IPS DF 6.9 (cell line): ENCODE data around the gene OR6X1.

Source experiments
- DNase-seq: peaks from one replicate; pipeline ENCODE4 v3.0.0-alpha.2; 2013; ENCODE audit warnings: low read depth, low spot score
- H3K27ac ChIP-seq: one replicate; pipeline ENCODE4 v1.5.1; 2013; ENCODE audit warnings: low read length, control low read depth
- H3K27me3 ChIP-seq: 2 replicates; pipeline ENCODE4 v1.6.1; 2013; ENCODE audit warnings: mild to moderate bottlenecking, low read length; ENCODE audit not compliant: control insufficient read depth, insufficient read depth
- H3K36me3 ChIP-seq: 2 replicates; pipeline ENCODE4 v1.6.1; 2013; ENCODE audit warnings: low read length; ENCODE audit not compliant: control insufficient read depth, insufficient read depth
- H3K4me1 ChIP-seq: 2 replicates; pipeline ENCODE4 v1.6.1; 2013; ENCODE audit warnings: low read length; ENCODE audit not compliant: control insufficient read depth, insufficient read depth
- H3K4me3 ChIP-seq: 2 replicates; pipeline ENCODE4 v1.5.1; 2013; ENCODE audit warnings: mild to moderate bottlenecking, low read length
- H3K9me3 ChIP-seq: 2 replicates; pipeline ENCODE4 v1.6.1; 2013; ENCODE audit warnings: low read length, inconsistent platforms; ENCODE audit not compliant: control insufficient read depth, insufficient read depth
- WGBS: extraction: QIAGEN DNeasy Blood & Tissue Kit; methylation state at CpG from one replicate; pipeline ENCODE4 v1.1.7; 2013; ENCODE audit warnings: mixed read lengths, missing lambda C conversion rate; ENCODE audit not compliant: insufficient read length, insufficient coverage; 5-methylcytosine and 5-hydroxymethylcytosine counted together

OR6X1 gene

DNA sequence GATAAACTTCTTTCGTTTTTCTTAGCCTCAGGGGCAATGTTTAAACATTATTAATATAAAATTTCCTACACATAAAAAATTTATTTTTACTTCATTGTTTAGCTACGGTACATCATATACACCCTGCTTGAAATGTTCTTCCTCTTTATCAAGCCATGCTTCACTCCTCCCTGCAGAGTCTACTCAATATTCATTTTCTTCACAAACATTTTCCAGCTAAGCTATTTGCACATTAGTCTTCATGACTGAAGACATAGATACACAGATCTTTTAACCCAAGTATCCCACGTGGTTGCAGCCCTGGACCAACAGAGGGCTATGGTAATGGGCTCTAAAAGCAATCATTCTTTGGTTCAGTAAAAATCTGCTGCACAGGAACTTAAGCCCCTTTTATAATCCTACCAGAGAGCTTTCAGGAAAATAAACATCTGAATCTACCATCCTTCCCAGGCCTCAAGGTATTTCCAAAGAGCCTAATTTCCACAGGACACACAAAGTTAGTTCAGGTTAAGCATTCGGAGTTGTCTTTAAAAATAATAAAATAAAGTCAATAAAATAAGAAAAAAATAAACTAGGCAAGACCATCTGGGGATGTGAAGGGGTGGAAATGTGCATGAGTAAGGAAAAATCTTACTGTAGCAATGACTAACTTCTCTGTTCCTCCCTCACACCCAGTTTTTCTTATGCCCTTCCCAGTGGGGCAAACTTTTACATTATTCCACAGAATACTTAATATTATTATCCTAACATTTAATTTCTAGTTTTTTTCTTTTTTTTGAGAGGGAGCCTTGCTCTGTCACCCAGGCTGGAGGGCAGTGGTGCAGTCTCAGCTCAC is 21.6 kb upstream of the OR6X1 start:
- Histone ChIP-seq H3K27me3 (no peaks in the 10 kb centered on the region), H3K4me1 (peaks cover 2% of the 10 kb centered on the region; the same call in 1 of the 2 replicates), H3K27ac (peak overlapping the region; percentile 88), H3K4me3 (no peak overlapping the region), H3K36me3 (no peaks in the 10 kb centered on the region), H3K9me3 (no peaks in the 10 kb centered on the region)
- no peak for DNase-seq
- WGBS: no CpG with 5 or more reads among the region's 4 CpGs

DNA sequence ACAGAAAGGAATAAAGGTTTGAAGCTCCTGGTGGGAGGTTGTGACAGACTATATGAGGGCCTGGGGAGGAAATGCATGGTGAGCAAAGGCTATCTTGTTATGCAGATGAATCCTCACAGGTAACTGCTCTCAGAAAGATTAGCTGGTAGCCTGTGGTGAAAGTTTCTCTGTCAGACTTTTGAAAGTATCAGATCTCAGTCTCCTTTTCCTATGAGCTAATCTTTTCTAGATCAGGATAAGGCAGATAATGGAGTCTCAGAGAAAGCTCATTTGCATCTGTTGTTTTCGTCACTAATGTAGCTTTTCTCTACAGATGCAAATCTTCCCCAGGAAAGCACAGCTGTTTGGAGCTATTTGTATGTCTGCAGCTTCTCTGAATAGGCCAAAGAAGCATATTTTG is 21.0 kb upstream of the OR6X1 start:
- Histone ChIP-seq H3K27me3 (no peaks in the 10 kb centered on the region), H3K4me3 (no peak overlapping the region), H3K36me3 (no peaks in the 10 kb centered on the region), H3K4me1 (peaks cover 1% of the 10 kb centered on the region; the same call in 1 of the 2 replicates), H3K27ac (peak overlapping the region; percentile 88), H3K9me3 (no peaks in the 10 kb centered on the region)
- peak; percentile 75 for DNase-seq
- no CpG with 5 or more reads among the region's 1 CpG for WGBS

DNA sequence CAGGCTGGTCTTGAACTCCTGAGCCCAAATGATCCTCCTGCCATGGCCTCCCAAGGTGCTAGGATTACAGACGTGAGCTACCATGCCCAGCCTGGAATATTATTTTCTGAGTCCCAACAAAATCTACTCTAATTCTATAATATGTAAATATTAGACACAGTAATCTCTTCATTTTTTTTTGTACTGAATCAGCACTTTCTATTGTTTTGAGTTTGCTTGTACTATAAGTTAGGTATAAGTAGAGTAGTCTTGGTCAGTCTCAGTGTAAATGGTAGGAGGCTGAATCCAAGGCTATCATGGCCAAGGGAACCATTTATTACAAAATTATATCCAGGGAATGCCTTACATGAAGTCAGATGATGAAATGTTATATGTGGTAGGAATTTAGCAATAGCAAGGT is 19.6 kb upstream of the OR6X1 start:
- no peaks in the 10 kb centered on the region for H3K36me3 ChIP-seq
- no peak overlapping the region for H3K4me3 ChIP-seq
- DNase-seq: no peak
- WGBS: no CpG with 5 or more reads among the region's 1 CpG
- no peaks in the 10 kb centered on the region; the same call in 1 of the 2 replicates for H3K9me3 ChIP-seq
- H3K27me3 ChIP-seq: no peaks in the 10 kb centered on the region
- H3K27ac ChIP-seq: peak overlapping the region; percentile 79
- H3K4me1 ChIP-seq: peaks cover 1% of the 10 kb centered on the region; the same call in 1 of the 2 replicates

- Histone ChIP-seq H3K36me3 (0 out of 2 replicates have a peak, but pooled peaks cover 2% of the 10 kb centered on the region), H3K4me1 (peaks cover 1% of the 10 kb centered on the region; the same call in 1 of the 2 replicates), H3K9me3 (no peaks in the 10 kb centered on the region; the same call in 1 of the 2 replicates), H3K27me3 (no peaks in the 10 kb centered on the region), H3K27ac (no peak overlapping the region), H3K4me3 (no peak overlapping the region)
- no CpG with 5 or more reads among the region's 2 CpGs for WGBS
- DNase-seq: no peak
Measured at GRCh38 chr11:123773026-123773425, 18.7 kb upstream of the OR6X1 start.

DNA sequence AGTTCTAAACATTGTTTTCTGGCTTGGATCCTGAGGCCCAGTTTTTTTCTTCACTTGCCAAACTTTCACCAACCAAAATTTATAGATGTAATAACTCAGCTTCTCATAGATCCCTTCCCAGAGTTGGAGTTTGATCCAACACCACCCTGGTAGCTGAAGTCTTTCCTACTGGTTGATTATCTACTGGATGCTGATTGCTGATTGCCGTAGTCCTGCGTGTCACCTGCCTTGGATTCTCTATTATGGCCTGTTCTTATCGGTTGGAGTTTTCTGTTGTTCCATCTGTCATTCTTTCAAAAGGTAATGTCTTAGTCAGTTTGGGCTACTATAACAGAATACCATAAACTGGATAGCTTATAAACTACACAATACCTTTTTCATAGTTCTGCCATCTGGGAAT is 17.3 kb upstream of the OR6X1 start:
- no peak for DNase-seq
- H3K4me3 ChIP-seq: no peak overlapping the region
- H3K27ac ChIP-seq: no peak overlapping the region
- no CpG with 5 or more reads among the region's 3 CpGs for WGBS
- no peaks in the 10 kb centered on the region for H3K27me3 ChIP-seq
- H3K4me1 ChIP-seq: no peaks in the 10 kb centered on the region; the same call in 1 of the 2 replicates
- 0 out of 2 replicates have a peak, but pooled peaks cover 2% of the 10 kb centered on the region for H3K36me3 ChIP-seq
- H3K9me3 ChIP-seq: no peaks in the 10 kb centered on the region; the same call in 1 of the 2 replicates

DNA sequence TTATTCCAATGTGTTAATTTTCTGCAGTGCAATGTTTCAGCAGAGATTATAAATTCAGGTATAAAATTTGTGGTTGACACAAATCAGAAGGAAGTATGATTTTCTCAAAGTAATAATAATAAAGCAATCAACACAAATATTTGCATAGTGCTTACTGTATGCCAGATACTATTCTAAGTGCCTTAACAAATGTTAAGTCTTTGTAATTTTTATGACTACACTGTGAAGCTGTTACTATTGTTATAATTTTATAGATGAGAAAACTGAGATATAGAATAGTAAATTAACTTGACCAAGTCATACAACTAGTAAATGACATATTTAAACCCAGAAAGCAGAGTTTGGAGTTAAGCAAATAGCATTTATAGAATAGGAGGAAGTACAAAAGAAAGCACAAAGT is 16.4 kb upstream of the OR6X1 start:
- Histone ChIP-seq H3K36me3 (0 out of 2 replicates have a peak, but pooled peaks cover 2% of the 10 kb centered on the region), H3K27ac (no peak overlapping the region), H3K4me3 (no peak overlapping the region)

DNA sequence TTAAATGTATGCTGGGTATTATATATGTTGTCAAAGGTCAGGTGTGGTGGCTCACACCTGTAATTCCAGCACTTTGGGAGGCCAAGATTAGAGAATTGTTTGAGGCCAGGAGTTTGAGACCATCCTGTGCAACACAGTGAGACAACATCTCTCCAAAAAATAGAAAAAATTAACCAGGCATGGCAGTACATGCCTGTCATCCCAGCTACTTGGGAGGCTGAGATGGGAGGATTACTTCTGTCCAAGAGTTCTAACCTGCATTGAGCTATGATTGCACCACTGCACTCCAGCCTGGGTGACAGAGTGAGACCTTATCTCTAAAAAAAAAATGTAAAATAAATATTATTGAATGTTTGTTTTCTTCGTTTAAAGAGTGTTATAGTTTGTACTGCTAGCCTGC is 11.3 kb upstream of the OR6X1 start:
- 0 out of 2 replicates have a peak, but pooled peaks cover 2% of the 10 kb centered on the region for H3K36me3 ChIP-seq
- peaks cover 1% of the 10 kb centered on the region; the same call in 1 of the 2 replicates for H3K9me3 ChIP-seq
- H3K4me1 ChIP-seq: no peaks in the 10 kb centered on the region
- H3K27ac ChIP-seq: no peak overlapping the region
- 100% methylated on average over 1 of the region's 1 CpG for WGBS
- no peak overlapping the region for H3K4me3 ChIP-seq
- DNase-seq: no peak
- H3K27me3 ChIP-seq: no peaks in the 10 kb centered on the region

More for the DNA sequence above, 16.4 kb upstream of the OR6X1 start:
- Histone ChIP-seq H3K9me3 (no peaks in the 10 kb centered on the region; the same call in 1 of the 2 replicates), H3K4me1 (no peaks in the 10 kb centered on the region; the same call in 1 of the 2 replicates), H3K27me3 (no peaks in the 10 kb centered on the region)
- DNase-seq: no peak

- 0 out of 2 replicates have a peak, but pooled peaks cover 1% of the 10 kb centered on the region for H3K9me3 ChIP-seq
- H3K27me3 ChIP-seq: no peaks in the 10 kb centered on the region
- no peak for DNase-seq
- H3K27ac ChIP-seq: no peak overlapping the region
- no peak overlapping the region for H3K4me3 ChIP-seq
- H3K4me1 ChIP-seq: no peaks in the 10 kb centered on the region
- H3K36me3 ChIP-seq: no peaks in the 10 kb centered on the region
Measured at GRCh38 chr11:123762422-123762821, 8.1 kb upstream of the OR6X1 start.

- Histone ChIP-seq H3K4me1 (no peaks in the 10 kb centered on the region), H3K4me3 (no peak overlapping the region), H3K36me3 (no peaks in the 10 kb centered on the region), H3K9me3 (0 out of 2 replicates have a peak, but pooled peaks cover 1% of the 10 kb centered on the region), H3K27ac (no peak overlapping the region), H3K27me3 (no peaks in the 10 kb centered on the region)
- no CpG with 5 or more reads among the region's 1 CpG for WGBS
- no peak for DNase-seq
Measured at GRCh38 chr11:123760894-123761293, 6.6 kb upstream of the OR6X1 start.

GRCh38 chr11:123757976-123758375 is 3.7 kb upstream of the OR6X1 start:
- WGBS: no CpG with 5 or more reads among the region's 3 CpGs
- Histone ChIP-seq H3K27me3 (no peaks in the 10 kb centered on the region), H3K4me3 (no peak overlapping the region), H3K4me1 (no peaks in the 10 kb centered on the region), H3K27ac (no peak overlapping the region), H3K9me3 (0 out of 2 replicates have a peak, but pooled peaks cover 1% of the 10 kb centered on the region), H3K36me3 (no peaks in the 10 kb centered on the region)
- no peak for DNase-seq
